Measurements from ENCODE around the gene CORO2B.

The CORO2B gene

GRCh38 chr15:68627995-68628394 is 49.2 kb downstream of the CORO2B start:
- DNase-seq: no peak

GRCh38 chr15:68629519-68630210 is 50.9 kb downstream of the CORO2B start:
- no peak for DNase-seq

DNA sequence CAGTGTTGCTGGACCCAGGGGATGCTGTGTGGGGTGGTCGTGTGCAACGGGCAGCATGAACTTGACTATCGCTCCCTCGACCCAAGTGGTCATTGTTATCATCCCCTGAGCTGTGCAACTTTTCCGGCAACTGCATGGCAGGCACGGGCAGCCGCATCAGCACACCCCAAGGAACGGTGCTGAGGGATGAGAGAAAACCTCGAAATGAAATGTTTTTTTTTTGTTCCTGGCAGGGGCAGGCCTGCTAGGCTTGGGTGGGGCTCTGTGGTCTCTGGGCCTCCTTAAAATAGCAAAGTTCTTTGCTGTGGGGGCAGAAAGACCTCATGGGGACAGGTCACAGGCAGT is 51.4 kb downstream of the CORO2B start:
- no peak for DNase-seq

GRCh38 chr15:68630836-68631235 is 52.0 kb downstream of the CORO2B start:
- no peak for DNase-seq

DNA sequence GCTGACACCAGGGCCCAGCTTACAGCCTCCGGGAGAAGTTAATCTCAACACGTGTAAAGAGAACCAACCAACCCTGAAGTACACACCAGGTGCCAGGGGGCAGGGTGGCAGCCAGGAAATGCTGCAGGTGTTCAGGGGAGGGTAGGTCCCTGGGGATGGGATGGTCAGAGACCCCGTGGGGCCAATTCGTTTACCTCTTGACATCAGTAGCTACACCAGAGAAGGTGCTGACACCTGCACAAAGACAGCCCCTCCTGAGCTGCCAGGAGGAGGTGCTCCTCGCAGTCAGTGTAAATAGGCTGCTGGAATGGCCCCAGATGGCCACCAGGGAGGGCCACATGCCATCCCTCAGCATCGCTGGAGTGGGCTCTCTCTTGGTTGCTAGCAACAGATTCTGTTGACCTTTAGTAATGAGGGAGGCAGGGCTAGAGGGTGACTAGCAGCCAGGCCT is 52.8 kb downstream of the CORO2B start:
- no peak for DNase-seq

- no peak for DNase-seq
These were observed 53.3 kb downstream of the CORO2B start for GRCh38 chr15:68632101-68632500.

DNA sequence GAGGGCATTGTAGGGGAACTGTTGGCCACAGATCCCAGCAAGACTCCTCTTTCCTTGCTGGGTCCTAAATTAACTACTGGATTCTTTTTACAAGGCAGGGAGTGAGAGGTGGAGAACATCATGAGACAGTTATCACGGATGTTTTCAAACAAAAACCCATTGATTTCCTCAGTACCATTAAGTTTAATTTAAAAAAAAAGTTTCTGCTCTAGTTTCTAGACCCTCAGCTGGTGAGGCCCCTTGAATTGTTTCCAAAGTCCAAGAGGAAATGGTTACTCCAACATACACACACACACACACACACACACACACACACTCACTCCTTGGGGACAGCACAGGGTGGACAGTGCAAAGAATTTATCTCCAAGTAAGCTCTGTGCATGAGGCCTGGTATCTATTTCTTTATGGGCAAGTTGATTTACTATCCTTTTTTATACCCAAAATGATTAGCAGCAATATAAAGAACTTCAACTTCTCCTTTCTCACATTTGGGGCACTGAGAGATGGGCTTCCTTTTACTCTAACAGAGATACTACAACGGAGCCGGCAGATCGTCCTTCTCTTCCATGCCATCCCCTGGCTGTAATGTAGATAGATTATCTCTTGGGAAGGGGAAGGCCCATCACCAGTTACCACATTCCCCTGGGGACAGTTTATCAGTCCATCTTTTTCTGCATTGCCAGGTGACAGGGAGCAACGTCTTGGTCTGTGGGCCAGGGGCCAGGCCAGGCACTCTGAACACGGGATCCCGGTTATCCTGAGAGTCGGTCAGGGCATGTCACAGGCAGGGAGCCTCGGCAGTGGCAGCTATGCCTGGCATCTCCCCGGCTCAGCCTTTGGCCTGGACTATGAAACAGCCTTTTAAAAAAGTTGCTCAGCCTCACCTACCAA is 54.7 kb downstream of the CORO2B start:
- DNase-seq: no peak

DNA sequence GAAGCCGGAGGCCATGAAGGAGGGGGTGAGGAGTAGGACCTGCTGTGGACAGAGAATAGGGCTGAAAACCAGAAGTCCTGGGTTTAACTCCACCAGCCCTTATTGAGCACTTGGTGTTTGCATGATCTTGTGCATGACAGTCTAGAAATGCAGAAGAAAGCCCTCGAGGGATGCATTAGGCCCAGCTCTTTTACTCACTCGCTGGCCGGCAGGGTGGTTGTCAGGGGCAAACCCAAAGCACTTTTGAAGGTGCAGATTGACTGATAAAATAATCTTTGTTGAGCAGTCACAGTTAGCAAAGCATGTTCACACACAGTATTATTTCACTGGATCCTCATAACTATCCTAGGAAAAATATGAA is 55.3 kb downstream of the CORO2B start:
- no peak for DNase-seq

- no peak for DNase-seq
These were observed 55.7 kb downstream of the CORO2B start for GRCh38 chr15:68634531-68634930.

DNA sequence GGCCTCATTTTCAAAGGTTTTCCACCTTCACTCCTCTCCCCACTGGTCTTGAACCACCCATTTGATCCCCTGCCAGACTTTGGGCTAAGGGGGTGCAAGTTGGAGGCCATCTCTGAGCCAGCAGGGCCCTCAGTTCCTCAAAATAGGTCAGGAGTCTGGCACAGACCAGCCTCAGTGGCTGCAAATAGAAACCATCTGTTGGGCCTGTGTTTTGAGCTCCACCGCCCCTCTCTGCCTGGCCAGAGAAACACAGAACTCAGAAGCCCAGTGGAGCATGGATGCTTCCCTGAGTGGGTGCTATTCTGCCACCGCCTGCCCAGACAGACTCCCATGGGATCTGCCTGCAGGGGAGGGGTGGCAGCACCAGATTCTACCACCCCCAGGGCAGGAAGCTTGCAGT is 56.3 kb downstream of the CORO2B start:
- DNase-seq: no peak

DNA sequence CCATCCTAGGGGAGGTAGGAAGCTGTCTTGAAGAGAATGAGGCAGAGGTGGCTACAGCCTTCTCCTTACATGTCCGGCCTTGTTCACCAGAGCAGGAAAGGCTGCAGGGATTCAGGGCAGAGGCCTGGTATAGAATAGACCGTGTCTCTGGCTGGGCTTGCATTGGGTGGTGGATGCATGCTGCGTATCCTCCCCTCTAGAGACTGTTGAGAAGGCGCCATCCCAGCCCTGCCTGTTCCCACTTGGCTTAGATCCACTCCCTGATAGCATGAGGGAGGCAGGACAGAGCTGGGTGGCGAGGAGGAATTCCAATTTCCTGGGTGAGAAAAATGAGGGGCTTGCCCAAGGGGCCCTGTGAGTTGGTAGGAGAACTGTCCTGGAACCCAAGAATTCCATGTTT is 57.5 kb downstream of the CORO2B start:
- no peak for DNase-seq

DNA sequence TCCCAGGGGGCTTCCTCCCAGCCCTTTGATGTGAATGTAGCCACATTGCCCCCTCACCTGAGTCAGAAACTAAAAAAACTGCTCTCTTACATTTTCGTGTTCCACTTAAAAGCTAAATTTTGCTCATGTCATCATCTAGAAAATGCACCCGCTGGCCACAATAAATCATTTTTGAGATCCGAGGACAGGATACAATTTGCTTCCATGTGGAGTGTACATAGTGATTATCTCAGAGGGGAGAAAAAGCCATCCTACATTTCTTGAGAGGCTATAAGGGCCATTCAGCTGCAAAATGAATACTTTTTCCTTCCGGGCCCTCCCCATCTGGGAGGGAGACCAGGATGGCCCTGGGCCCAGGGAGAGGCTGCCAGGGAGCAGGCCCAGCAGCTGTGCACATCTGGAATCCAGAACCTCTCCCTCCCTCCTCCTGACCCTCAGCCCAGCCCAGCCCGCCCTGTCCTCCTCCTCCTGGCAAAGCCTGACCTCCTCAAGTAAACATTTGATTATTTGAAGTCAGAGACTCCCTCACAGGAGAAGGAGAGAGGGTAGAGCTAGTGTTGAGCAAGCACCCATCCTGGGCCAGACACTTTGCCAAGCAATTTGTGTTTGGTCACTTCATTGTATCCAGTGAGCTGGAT is 59.1 kb downstream of the CORO2B start:
- no peak for DNase-seq

DNA sequence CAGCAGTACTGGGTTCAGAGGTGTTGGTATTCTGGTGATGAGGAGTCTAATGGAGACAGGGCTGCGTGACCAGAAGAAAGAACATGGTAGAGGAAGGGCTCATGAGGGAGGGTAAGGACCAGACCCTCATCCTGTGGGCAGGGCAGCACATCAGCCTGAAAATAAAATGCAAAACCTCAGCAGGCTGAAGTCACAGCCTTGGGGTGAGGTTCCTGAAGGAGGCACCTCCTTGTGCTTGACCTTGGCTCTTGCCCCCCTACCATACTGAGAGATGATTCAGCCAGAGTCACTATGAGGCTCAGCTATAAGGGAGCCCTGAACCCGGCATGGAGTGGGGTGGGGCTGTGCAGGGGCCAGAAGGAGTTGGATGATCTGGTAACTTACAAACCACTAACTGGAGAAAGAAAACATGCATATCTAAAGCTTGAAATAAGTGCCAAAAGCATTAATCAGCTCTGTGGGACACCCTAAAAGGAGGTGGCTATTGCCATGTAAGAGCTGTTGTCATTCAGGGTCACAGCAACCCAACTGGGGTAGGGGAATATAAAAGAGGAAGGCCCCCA is 60.2 kb downstream of the CORO2B start:
- no peak for DNase-seq

GRCh38 chr15:68639926-68640600 is 61.3 kb downstream of the CORO2B start:
- no peak for DNase-seq

- no peak for DNase-seq
These were observed 62.1 kb downstream of the CORO2B start for GRCh38 chr15:68640791-68641331.

GRCh38 chr15:68641376-68641775 is 62.6 kb downstream of the CORO2B start:
- no peak for DNase-seq

- no peak for DNase-seq
These were observed 63.7 kb downstream of the CORO2B start for GRCh38 chr15:68642491-68642845.

GRCh38 chr15:68643216-68643830 is 64.5 kb downstream of the CORO2B start:
- DNase-seq: no peak

DNA sequence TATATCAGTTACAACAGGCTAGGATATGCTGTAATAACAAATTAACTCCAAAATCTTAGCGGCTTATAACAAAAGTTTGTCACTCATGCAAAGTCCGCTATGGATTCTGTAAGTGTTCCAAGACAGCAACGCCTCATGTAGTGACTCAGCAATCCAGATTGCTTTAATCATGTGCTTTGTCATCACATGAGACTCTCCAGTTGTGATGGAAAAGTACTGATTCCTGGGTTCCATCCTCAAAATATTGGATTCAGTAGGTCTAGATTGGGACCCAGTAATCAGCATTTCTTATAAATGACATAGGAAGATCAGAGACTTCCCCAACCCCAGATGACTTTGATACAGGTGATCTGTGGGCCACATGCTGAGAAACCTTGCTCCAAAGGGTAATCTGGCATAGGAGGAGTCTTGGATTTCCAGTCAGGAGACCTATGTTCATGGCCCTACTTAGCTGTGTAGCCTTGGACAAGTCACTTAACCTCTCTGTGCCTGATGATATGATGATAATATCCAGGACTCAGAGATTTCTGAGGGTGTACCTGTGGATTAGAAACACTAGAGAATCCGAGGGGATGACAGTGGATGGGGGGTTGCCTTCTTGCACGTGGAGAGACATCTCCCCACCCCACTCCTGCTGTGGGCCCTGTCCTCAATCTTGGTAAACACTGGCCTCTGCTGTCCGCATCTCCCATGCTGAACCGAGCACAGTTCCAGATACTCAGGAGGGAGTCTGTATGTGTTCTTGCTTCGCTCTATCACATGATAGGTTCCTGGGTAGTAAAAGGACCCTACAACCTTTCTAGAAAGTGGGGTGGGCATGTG is 65.5 kb downstream of the CORO2B start:
- DNase-seq: no peak

DNA sequence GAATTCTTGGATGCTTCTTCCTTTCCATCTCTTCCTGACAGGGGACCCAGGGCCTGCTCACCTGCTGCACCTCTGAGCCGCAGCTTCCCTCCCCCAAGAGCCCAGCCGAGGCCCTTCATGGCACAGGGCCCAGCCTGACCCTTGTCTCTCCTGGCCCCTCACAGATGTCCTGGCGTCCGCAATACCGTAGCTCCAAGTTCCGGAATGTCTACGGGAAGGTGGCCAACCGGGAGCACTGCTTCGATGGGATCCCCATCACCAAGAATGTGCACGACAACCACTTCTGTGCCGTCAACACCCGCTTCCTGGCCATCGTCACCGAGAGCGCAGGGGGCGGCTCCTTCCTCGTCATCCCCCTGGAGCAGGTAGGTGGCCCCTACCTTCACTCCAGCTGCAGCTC is 66.2 kb downstream of the CORO2B start:
- no peak for DNase-seq

- DNase-seq: no peak
These were observed 67.4 kb downstream of the CORO2B start for GRCh38 chr15:68646156-68646555.
